ENCODE results near the gene IGF2R.
"Not testable (repeated sequence)": the region's sequence is repeated elsewhere in the genome, so short reads cannot be mapped to it uniquely, and the experiment has no call there.

IGF2R gene

GRCh38 chr6:160134779-160135547 is 166.1 kb downstream of the IGF2R start:
- Histone ChIP-seq H3K4me1 (ENCODE audit: control insufficient read depth in 1 of 2, insufficient read depth in 2 of 2, low read length in 2 of 2) (peaks cover 10 to 18% of the 10 kb centered on the region in 2 donors), H3K27me3 (ENCODE audit: control insufficient read depth in 1 of 2, insufficient read depth in 2 of 2, low read length in 2 of 2) (no peaks in the 10 kb centered on the region), H3K9me3 (ENCODE audit: control insufficient read depth in 1 of 2, low read length in 2 of 2) (no peaks in the 10 kb centered on the region), H3K9ac (ENCODE audit: low read depth in 1 of 2, low read length in 2 of 2) (no peak overlapping the region), H3K4me3 (ENCODE audit: low read depth in 1 of 2, low read length in 2 of 2) (no peak overlapping the region), H3K36me3 (ENCODE audit: control insufficient read depth in 1 of 2, insufficient read depth in 2 of 2, low read length in 2 of 2) (no peaks in the 10 kb centered on the region), H3K27ac (ENCODE audit: low read depth, low read length) (no peak overlapping the region)

GRCh38 chr6:160135907-160136655 is 167.2 kb downstream of the IGF2R start:
- H3K27ac ChIP-seq (ENCODE audit: low read depth, low read length), result no peak overlapping the region

GRCh38 chr6:160137130-160137988 is 168.5 kb downstream of the IGF2R start:
- H3K27me3 ChIP-seq (ENCODE audit: control insufficient read depth in 1 of 2, insufficient read depth in 2 of 2, low read length in 2 of 2), result no peaks in the 10 kb centered on the region
- no peaks in the 10 kb centered on the region for H3K9me3 ChIP-seq (ENCODE audit: control insufficient read depth in 1 of 2, low read length in 2 of 2)
- H3K4me3 ChIP-seq (ENCODE audit: low read depth in 1 of 2, low read length in 2 of 2), result no peak overlapping the region
- H3K27ac ChIP-seq (ENCODE audit: low read depth, low read length), result no peak overlapping the region
- H3K36me3 ChIP-seq (ENCODE audit: control insufficient read depth in 1 of 2, insufficient read depth in 2 of 2, low read length in 2 of 2), result no peaks in the 10 kb centered on the region
- H3K9ac ChIP-seq (ENCODE audit: low read depth in 1 of 2, low read length in 2 of 2), result no peak overlapping the region
- H3K4me1 ChIP-seq (ENCODE audit: control insufficient read depth in 1 of 2, insufficient read depth in 2 of 2, low read length in 2 of 2), result peaks cover 10 to 18% of the 10 kb centered on the region in 2 donors

More at GRCh38 chr6:160135907-160136655, 167.2 kb downstream of the IGF2R start:
- H3K27me3 ChIP-seq (ENCODE audit: control insufficient read depth in 1 of 2, insufficient read depth in 2 of 2, low read length in 2 of 2), result no peaks in the 10 kb centered on the region
- H3K9me3 ChIP-seq (ENCODE audit: control insufficient read depth in 1 of 2, low read length in 2 of 2), result no peaks in the 10 kb centered on the region
- no peak overlapping the region for H3K9ac ChIP-seq (ENCODE audit: low read depth in 1 of 2, low read length in 2 of 2)
- no peaks in the 10 kb centered on the region for H3K36me3 ChIP-seq (ENCODE audit: control insufficient read depth in 1 of 2, insufficient read depth in 2 of 2, low read length in 2 of 2)
- peaks cover 10 to 18% of the 10 kb centered on the region in 2 donors for H3K4me1 ChIP-seq (ENCODE audit: control insufficient read depth in 1 of 2, insufficient read depth in 2 of 2, low read length in 2 of 2)
- H3K4me3 ChIP-seq (ENCODE audit: low read depth in 1 of 2, low read length in 2 of 2), result no peak overlapping the region

GRCh38 chr6:160137989-160138835 is 169.3 kb downstream of the IGF2R start:
- H3K36me3 ChIP-seq (ENCODE audit: control insufficient read depth in 1 of 2, insufficient read depth in 2 of 2, low read length in 2 of 2), result no peaks in the 10 kb centered on the region
- peaks cover 10 to 18% of the 10 kb centered on the region in 2 donors for H3K4me1 ChIP-seq (ENCODE audit: control insufficient read depth in 1 of 2, insufficient read depth in 2 of 2, low read length in 2 of 2)
- no peak overlapping the region for H3K27ac ChIP-seq (ENCODE audit: low read depth, low read length)
- no peaks in the 10 kb centered on the region for H3K27me3 ChIP-seq (ENCODE audit: control insufficient read depth in 1 of 2, insufficient read depth in 2 of 2, low read length in 2 of 2)
- H3K4me3 ChIP-seq (ENCODE audit: low read depth in 1 of 2, low read length in 2 of 2), result no peak overlapping the region
- H3K9me3 ChIP-seq (ENCODE audit: control insufficient read depth in 1 of 2, low read length in 2 of 2), result no peaks in the 10 kb centered on the region
- no peak overlapping the region for H3K9ac ChIP-seq (ENCODE audit: low read depth in 1 of 2, low read length in 2 of 2)

- H3K4me3 ChIP-seq (ENCODE audit: low read depth in 1 of 2, low read length in 2 of 2), result no peak overlapping the region
- H3K36me3 ChIP-seq (ENCODE audit: control insufficient read depth in 1 of 2, insufficient read depth in 2 of 2, low read length in 2 of 2), result no peaks in the 10 kb centered on the region
- no peaks in the 10 kb centered on the region for H3K27me3 ChIP-seq (ENCODE audit: control insufficient read depth in 1 of 2, insufficient read depth in 2 of 2, low read length in 2 of 2)
- H3K27ac ChIP-seq (ENCODE audit: low read depth, low read length), result no peak overlapping the region
- peaks cover 10 to 18% of the 10 kb centered on the region in 2 donors for H3K4me1 ChIP-seq (ENCODE audit: control insufficient read depth in 1 of 2, insufficient read depth in 2 of 2, low read length in 2 of 2)
- H3K9ac ChIP-seq (ENCODE audit: low read depth in 1 of 2, low read length in 2 of 2), result no peak overlapping the region
- no peaks in the 10 kb centered on the region for H3K9me3 ChIP-seq (ENCODE audit: control insufficient read depth in 1 of 2, low read length in 2 of 2)
Observed at GRCh38 chr6:160138839-160139419, 170.0 kb downstream of the IGF2R start.

GRCh38 chr6:160139420-160139851 is 170.6 kb downstream of the IGF2R start:
- peaks cover 10 to 18% of the 10 kb centered on the region in 2 donors for H3K4me1 ChIP-seq (ENCODE audit: control insufficient read depth in 1 of 2, insufficient read depth in 2 of 2, low read length in 2 of 2)
- no peak overlapping the region for H3K9ac ChIP-seq (ENCODE audit: low read depth in 1 of 2, low read length in 2 of 2)
- no peaks in the 10 kb centered on the region for H3K36me3 ChIP-seq (ENCODE audit: control insufficient read depth in 1 of 2, insufficient read depth in 2 of 2, low read length in 2 of 2)
- no peak overlapping the region for H3K27ac ChIP-seq (ENCODE audit: low read depth, low read length)
- H3K4me3 ChIP-seq (ENCODE audit: low read depth in 1 of 2, low read length in 2 of 2), result no peak overlapping the region
- no peaks in the 10 kb centered on the region for H3K9me3 ChIP-seq (ENCODE audit: control insufficient read depth in 1 of 2, low read length in 2 of 2)
- no peaks in the 10 kb centered on the region for H3K27me3 ChIP-seq (ENCODE audit: control insufficient read depth in 1 of 2, insufficient read depth in 2 of 2, low read length in 2 of 2)

- not testable (repeated sequence) for H3K9me3 ChIP-seq (ENCODE audit: control insufficient read depth in 1 of 2, low read length in 2 of 2); H3K9ac ChIP-seq (ENCODE audit: low read depth in 1 of 2, low read length in 2 of 2); H3K27ac ChIP-seq (ENCODE audit: low read depth, low read length); H3K4me3 ChIP-seq (ENCODE audit: low read depth in 1 of 2, low read length in 2 of 2); H3K4me1 ChIP-seq (ENCODE audit: control insufficient read depth in 1 of 2, insufficient read depth in 2 of 2, low read length in 2 of 2); H3K27me3 ChIP-seq (ENCODE audit: control insufficient read depth in 1 of 2, insufficient read depth in 2 of 2, low read length in 2 of 2); H3K36me3 ChIP-seq (ENCODE audit: control insufficient read depth in 1 of 2, insufficient read depth in 2 of 2, low read length in 2 of 2)
Observed at GRCh38 chr6:160140493-160140892, 171.6 kb downstream of the IGF2R start.

GRCh38 chr6:160141001-160141726 is 172.3 kb downstream of the IGF2R start:
- no peak overlapping the region for H3K4me3 ChIP-seq (ENCODE audit: low read depth in 1 of 2, low read length in 2 of 2)
- H3K27ac ChIP-seq (ENCODE audit: low read depth, low read length), result no peak overlapping the region
- H3K36me3 ChIP-seq (ENCODE audit: control insufficient read depth in 1 of 2, insufficient read depth in 2 of 2, low read length in 2 of 2), result peaks cover 0 to 2% of the 10 kb centered on the region in 2 donors
- no peaks in the 10 kb centered on the region for H3K9me3 ChIP-seq (ENCODE audit: control insufficient read depth in 1 of 2, low read length in 2 of 2)
- no peaks in the 10 kb centered on the region for H3K27me3 ChIP-seq (ENCODE audit: control insufficient read depth in 1 of 2, insufficient read depth in 2 of 2, low read length in 2 of 2)
- H3K9ac ChIP-seq (ENCODE audit: low read depth in 1 of 2, low read length in 2 of 2), result no peak overlapping the region
- H3K4me1 ChIP-seq (ENCODE audit: control insufficient read depth in 1 of 2, insufficient read depth in 2 of 2, low read length in 2 of 2), result peaks cover 0 to 1% of the 10 kb centered on the region in 2 donors

All from duodenal mucosa (tissue), 2 donors.